ENCODE data around the gene EMSY.

Gene EMSY

DNA sequence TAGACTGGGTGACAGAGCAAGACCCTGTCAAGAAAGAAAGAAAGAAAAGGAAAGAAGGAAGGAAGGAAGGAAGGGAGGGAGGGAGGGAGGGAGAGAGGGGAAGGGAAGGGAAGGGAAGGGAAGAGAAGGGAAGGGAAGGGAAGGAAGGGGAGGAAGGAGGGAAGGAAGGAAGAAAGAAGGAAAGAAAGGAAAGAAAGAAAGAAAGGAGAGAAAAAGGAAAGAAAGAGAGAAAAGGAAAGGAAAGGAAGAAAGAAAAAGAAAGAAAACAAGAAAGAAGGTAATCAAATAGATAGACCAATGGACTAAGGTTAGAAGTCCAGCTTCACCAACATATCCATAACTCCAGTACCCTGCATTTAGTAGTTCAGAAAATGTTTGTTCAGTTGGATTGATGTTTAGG is 18.2 kb upstream of the EMSY start:
- in situ Hi-C loops (cut with HindIII; ENCODE audit: low sequenced_read_pairs) = no loop called here
- DNase-seq (ENCODE audit: low read depth, low spot score) = no peak
- no peak overlapping the region for H3K4me3 ChIP-seq (ENCODE audit: low read depth, low read length)
- TF ChIP-seq, protein P1, sequence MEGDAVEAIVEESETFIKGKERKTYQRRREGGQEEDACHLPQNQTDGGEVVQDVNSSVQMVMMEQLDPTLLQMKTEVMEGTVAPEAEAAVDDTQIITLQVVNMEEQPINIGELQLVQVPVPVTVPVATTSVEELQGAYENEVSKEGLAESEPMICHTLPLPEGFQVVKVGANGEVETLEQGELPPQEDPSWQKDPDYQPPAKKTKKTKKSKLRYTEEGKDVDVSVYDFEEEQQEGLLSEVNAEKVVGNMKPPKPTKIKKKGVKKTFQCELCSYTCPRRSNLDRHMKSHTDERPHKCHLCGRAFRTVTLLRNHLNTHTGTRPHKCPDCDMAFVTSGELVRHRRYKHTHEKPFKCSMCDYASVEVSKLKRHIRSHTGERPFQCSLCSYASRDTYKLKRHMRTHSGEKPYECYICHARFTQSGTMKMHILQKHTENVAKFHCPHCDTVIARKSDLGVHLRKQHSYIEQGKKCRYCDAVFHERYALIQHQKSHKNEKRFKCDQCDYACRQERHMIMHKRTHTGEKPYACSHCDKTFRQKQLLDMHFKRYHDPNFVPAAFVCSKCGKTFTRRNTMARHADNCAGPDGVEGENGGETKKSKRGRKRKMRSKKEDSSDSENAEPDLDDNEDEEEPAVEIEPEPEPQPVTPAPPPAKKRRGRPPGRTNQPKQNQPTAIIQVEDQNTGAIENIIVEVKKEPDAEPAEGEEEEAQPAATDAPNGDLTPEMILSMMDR (IDR thresholded peaks at IDR 0.05; ENCODE audit: low read depth, low read length) = no peak

DNA sequence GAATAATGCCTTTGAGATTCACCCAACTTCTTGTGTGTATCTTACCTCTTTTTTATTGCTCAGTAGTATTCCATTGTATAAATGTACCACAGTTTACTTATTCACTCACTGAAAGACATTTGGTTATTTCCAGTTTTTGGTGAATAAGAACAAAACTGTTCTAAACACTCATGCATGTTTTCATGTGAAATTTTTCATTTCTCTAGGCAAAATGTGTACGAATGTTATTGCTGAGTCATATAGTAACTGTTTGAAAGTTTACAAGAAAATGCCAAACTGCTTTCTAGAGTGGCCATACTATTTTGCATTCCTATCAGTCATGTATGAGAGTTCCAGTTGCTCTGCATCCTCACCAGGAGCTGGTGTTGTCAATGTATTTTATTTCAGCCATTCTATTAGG is 8.8 kb upstream of the EMSY start:
- in situ Hi-C loops (cut with HindIII; ENCODE audit: low sequenced_read_pairs) = no loop called here
- DNase-seq (ENCODE audit: low read depth, low spot score) = no peak

DNA sequence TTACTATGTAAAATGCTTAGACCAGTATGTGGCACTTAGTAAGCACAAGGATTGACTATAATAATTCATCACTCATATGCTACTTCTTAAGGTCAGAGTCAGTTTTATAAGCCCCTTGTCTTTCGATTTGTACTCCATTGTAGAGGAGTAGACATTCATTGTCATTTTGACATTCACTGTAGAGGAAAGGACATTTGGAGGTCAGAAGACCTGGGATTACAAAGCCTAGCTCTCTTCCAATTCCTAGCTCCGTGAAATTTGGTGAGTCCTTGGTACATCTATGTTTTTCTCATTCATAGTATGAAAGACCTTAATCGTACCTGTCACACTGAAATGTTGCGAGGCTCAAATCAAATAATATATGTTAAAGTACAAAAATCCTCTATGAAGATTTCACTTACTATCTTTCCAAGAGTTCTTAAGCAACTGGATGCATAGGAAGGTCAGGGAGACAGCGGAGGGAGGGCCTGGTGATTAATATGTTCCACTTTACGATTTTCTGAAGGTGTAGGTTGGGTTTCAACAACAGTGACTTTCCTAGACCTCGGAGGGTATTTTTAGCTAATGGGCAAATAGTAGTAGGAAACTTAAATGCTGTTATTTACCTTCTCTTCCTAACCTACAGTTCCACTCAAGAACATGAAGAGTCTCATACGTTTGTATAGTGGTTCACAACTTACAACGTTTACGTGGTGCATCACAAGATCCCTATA is 1.4 kb upstream of the EMSY start:
- in situ Hi-C loops (cut with HindIII; ENCODE audit: low sequenced_read_pairs) = no loop called here

More for the DNA sequence above, 8.8 kb upstream of the EMSY start:
- H3K4me3 ChIP-seq (ENCODE audit: low read depth, low read length) = no peak overlapping the region
- TF ChIP-seq, protein P1 (IDR thresholded peaks at IDR 0.05; ENCODE audit: low read depth, low read length) = no peak

DNA sequence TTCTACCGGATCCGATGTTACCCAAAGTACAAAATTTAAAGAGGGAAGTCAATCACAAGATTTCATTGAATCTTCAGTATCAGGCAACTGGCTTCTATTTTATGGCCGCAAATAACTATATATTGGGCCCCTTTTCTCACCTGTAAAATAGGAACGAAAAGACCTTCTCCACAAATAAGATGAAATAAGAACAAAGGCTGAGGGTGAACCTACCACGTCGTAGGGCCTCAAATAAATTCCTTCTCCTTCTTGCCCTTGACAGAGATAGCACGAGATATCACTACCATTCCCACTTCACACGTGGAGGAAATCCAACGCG is 794 bp upstream of the EMSY start:
- peak overlapping the region; percentile 99 for H3K4me3 ChIP-seq (ENCODE audit: low read depth, low read length)
- DNase-seq (ENCODE audit: low read depth, low spot score) = no peak
- TF ChIP-seq, protein P1 (IDR thresholded peaks at IDR 0.05; ENCODE audit: low read depth, low read length) = no peak
- in situ Hi-C loops (cut with HindIII; ENCODE audit: low sequenced_read_pairs) = no loop called here

More for the DNA sequence above, 1.4 kb upstream of the EMSY start:
- TF ChIP-seq, protein P1 (IDR thresholded peaks at IDR 0.05; ENCODE audit: low read depth, low read length) = no peak
- DNase-seq (ENCODE audit: low read depth, low spot score) = peak; percentile 13
- peak overlapping the region; percentile 99 for H3K4me3 ChIP-seq (ENCODE audit: low read depth, low read length)

DNA sequence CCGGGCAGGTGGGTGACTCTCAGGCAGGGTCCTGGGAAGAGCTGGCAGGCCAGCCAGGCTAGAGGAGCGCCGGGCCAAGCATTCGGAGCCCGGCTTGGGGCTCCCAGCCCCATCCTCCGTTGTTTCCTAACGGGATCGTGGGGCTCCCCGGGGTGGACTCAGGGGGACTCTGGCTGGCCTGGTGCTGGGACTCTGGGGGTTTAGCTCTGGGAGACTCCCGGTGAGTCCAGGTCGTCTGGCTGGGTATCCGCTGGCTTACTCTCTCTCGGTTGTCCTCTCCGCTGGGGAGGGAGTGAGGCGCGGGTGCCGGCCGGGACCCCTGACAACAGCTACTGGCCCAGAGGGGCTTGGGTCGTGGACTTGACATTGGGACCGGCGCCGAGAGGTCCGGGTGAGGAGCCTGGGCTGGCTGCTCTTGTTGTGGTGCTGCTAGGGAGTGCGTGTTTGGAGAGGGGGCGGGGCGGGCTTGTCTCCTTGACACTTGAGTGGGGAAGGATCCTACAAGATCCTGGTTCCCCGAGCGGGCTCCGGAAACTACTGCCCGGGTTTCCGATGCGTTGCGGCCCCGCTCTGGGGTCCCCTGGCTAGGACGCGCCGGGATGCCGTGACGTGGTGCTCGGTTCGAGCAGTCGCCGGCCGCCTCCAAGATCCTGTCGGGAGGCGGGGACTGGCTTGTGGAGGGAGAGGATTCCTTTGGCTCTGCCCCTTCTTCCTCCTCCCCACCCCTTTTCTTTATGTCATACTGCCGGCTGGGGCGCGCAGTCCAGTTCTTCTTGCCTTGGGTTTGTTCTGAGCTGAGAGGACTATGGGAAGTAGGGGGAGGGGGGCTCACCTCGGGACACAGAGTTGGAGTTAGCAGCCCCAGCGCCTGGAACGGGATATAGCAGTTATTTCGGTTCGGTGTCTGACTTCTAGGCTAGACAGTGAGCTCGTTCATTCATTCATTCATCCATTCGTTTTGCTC is 585 bp downstream of the EMSY start:
- DNase-seq (ENCODE audit: low read depth, low spot score) = peak; percentile 90
- in situ Hi-C loops (cut with HindIII; ENCODE audit: low sequenced_read_pairs) = no loop called here
- TF ChIP-seq, protein P1 (IDR thresholded peaks at IDR 0.05; ENCODE audit: low read depth, low read length) = no peak
- H3K4me3 ChIP-seq (ENCODE audit: low read depth, low read length) = peak overlapping the region; percentile 99

DNA sequence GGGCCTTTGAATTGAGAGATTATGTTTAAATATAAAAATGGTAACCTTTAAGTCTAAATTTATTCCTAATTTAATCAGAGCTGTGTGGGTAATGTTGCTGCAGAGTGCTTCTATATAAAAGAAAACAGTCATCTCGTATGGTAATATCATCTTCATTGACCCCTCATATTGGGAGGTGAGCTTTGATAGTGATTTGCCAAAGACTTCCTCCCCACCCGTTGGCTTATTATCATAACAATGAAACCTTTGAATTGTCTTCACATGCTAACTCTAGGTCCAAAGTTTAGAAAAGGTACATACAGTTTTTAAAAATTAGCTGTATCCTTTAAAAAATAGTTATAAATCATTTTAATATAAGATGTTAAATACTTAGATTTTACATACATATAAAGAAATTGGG is 3.7 kb downstream of the EMSY start:
- DNase-seq (ENCODE audit: low read depth, low spot score) = no peak
- in situ Hi-C loops (cut with HindIII; ENCODE audit: low sequenced_read_pairs) = no loop called here
- TF ChIP-seq, protein P1 (IDR thresholded peaks at IDR 0.05; ENCODE audit: low read depth, low read length) = no peak
- no peak overlapping the region for H3K4me3 ChIP-seq (ENCODE audit: low read depth, low read length)
